ENCODE measurements around the gene CSRNP3.

DNA sequence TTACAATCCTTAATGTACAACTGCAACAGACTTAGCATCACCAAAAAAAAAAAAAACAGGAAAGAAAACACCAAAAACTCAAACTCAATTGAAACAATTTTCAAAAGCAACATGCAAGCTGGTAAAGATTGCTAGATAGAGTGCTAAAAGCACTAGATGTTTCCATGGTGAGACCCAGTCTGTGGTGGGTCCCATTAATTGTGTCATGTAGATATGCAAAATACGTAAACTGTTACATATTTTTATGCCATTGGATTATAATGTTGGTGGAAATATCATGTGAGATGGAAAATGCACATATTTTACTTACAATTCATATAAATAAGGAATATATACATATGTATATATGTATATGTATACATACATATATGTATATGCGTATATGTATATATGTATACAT is 30.5 kb downstream of the CSRNP3 start:
- TF ChIP-seq, protein P1, sequence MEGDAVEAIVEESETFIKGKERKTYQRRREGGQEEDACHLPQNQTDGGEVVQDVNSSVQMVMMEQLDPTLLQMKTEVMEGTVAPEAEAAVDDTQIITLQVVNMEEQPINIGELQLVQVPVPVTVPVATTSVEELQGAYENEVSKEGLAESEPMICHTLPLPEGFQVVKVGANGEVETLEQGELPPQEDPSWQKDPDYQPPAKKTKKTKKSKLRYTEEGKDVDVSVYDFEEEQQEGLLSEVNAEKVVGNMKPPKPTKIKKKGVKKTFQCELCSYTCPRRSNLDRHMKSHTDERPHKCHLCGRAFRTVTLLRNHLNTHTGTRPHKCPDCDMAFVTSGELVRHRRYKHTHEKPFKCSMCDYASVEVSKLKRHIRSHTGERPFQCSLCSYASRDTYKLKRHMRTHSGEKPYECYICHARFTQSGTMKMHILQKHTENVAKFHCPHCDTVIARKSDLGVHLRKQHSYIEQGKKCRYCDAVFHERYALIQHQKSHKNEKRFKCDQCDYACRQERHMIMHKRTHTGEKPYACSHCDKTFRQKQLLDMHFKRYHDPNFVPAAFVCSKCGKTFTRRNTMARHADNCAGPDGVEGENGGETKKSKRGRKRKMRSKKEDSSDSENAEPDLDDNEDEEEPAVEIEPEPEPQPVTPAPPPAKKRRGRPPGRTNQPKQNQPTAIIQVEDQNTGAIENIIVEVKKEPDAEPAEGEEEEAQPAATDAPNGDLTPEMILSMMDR (conservative IDR thresholded peaks at IDR 0.05; ENCODE audit: low read depth, low read length): no peak
- TF ChIP-seq EZH2 (IDR thresholded peaks at IDR 0.05; ENCODE audit: borderline replicate concordance, low read depth, low read length, poor library complexity, severe bottlenecking): no peak
